Measurements from ENCODE around the gene ATP13A3. TPM values are rescaled to one million over a fixed set of nuclear protein-coding genes. Genes with fewer than 3 reads are reported as not detected.

Gene ATP13A3
- total RNA-seq, 6 donors from 2014 or later = 67.9 to 152 (median 94.6) TPM

- Histone ChIP-seq H3K27me3 (no peaks in the 10 kb centered on the region), H3K4me3 (no peak overlapping the region), H3K4me1 (peaks cover 0 to 5% (median 0%) of the 10 kb centered on the region in 4 donors), H3K27ac (no peak overlapping the region), H3K36me3 (peaks cover under 1 to 33% (median 5%) of the 10 kb centered on the region in 4 donors), H3K9me3 (no peaks in the 10 kb centered on the region)
- TF ChIP-seq, protein P1, sequence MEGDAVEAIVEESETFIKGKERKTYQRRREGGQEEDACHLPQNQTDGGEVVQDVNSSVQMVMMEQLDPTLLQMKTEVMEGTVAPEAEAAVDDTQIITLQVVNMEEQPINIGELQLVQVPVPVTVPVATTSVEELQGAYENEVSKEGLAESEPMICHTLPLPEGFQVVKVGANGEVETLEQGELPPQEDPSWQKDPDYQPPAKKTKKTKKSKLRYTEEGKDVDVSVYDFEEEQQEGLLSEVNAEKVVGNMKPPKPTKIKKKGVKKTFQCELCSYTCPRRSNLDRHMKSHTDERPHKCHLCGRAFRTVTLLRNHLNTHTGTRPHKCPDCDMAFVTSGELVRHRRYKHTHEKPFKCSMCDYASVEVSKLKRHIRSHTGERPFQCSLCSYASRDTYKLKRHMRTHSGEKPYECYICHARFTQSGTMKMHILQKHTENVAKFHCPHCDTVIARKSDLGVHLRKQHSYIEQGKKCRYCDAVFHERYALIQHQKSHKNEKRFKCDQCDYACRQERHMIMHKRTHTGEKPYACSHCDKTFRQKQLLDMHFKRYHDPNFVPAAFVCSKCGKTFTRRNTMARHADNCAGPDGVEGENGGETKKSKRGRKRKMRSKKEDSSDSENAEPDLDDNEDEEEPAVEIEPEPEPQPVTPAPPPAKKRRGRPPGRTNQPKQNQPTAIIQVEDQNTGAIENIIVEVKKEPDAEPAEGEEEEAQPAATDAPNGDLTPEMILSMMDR (IDR thresholded peaks at IDR 0.05) = no peak
- TF ChIP-seq POLR2AphosphoS5 (IDR thresholded peaks at IDR 0.05) (no peak), POLR2A (IDR thresholded peaks at IDR 0.05) (no peak), EP300 (IDR thresholded peaks at IDR 0.05) (no peak)
- 82 to 86% methylated on average over 7 of the region's 7 CpGs for WGBS, 2 donors
- ATAC-seq (ENCODE audit: low FRiP score in 2 of 2) (no peak), DNase-seq (no peak)
Measured at GRCh38 chr3:194407423-194407822, 79.4 kb downstream of the ATP13A3 start.

DNA sequence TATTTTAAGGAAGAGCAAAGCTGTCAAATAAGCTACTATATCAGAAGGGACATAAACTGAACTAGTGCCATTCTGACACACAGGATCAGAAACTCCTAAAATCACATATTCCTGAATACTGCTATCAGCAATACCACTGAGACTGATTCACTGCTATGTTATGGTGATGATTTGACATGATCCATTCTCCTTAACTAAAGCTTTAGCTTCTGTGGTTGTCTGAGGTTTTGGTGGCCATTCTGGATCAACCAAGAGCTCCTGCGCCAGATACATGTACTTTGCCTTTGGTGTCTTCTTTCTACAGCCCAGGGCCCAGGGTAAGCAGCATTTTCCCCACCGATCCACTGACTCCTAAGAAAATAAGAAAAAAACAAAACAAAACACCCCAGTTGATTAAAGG is 81.0 kb downstream of the ATP13A3 start:
- no peak for ATAC-seq (ENCODE audit: low FRiP score in 2 of 2)
- no peak overlapping the region for H3K27ac ChIP-seq
- 98 to 100% methylated on average over 2 of the region's 2 CpGs for WGBS, 2 donors

GRCh38 chr3:194404365-194405140 is 82.2 kb downstream of the ATP13A3 start:
- whole genome bisulfite sequencing, 2 donors = 45 to 48% methylated on average over 10 of the region's 10 CpGs
- no peaks in the 10 kb centered on the region for H3K27me3 ChIP-seq
- ATAC-seq (ENCODE audit: low FRiP score in 2 of 2) = peak in 1 of 2 donors; percentile 58
- peaks cover 0 to 5% (median 0%) of the 10 kb centered on the region in 4 donors for H3K4me1 ChIP-seq
- TF ChIP-seq POLR2AphosphoS5 (IDR thresholded peaks at IDR 0.05) (no peak), EP300 (IDR thresholded peaks at IDR 0.05) (no peak)
- TF ChIP-seq, protein P1 (IDR thresholded peaks at IDR 0.05) = peak; percentile 17 to 59 (median 52)
- H3K27ac ChIP-seq = no peak overlapping the region
- DNase-seq = no peak
- H3K4me3 ChIP-seq = no peak overlapping the region
- H3K9me3 ChIP-seq = no peaks in the 10 kb centered on the region
- peaks cover 0 to 24% (median 3%) of the 10 kb centered on the region in 4 donors for H3K36me3 ChIP-seq

More for the DNA sequence above, 81.0 kb downstream of the ATP13A3 start:
- peaks cover 0 to 24% (median 3%) of the 10 kb centered on the region in 4 donors for H3K36me3 ChIP-seq
- H3K4me1 ChIP-seq = peaks cover 0 to 5% (median 0%) of the 10 kb centered on the region in 4 donors
- DNase-seq = no peak
- no peaks in the 10 kb centered on the region for H3K9me3 ChIP-seq
- H3K27me3 ChIP-seq = no peaks in the 10 kb centered on the region
- TF ChIP-seq EP300 (IDR thresholded peaks at IDR 0.05) (no peak), POLR2A (IDR thresholded peaks at IDR 0.05) (no peak), POLR2AphosphoS5 (IDR thresholded peaks at IDR 0.05) (no peak)
- TF ChIP-seq, protein P1 (IDR thresholded peaks at IDR 0.05) = no peak
- no peak overlapping the region for H3K4me3 ChIP-seq

DNA sequence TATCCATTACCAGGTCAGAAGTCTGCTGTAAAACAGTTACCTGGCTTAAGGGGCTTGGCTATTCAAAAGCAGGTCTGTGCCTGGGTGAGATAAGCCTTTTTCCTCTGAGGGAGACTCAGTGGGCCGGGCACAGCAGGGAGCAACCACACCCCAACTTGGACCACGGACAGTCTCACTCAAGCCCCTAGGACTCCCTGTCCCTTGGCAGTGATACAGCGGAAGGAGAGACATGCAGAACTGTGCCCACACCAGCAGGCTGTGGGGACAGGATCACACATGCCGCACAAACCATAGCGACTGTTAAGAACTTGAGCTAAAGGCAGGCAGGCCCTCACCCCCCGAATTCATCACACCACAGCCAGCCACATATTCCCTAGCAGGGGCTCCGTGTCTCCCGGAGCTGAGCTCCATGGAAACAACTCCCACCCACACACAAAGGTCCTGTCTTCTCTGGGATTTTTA is 84.9 kb downstream of the ATP13A3 start:
- DNase-seq (no peak), ATAC-seq (ENCODE audit: low FRiP score in 2 of 2) (peak in 1 of 2 donors; percentile 31)
- Histone ChIP-seq H3K4me1 (peaks cover 13 to 25% (median 16%) of the 10 kb centered on the region in 4 donors), H3K9me3 (no peaks in the 10 kb centered on the region), H3K36me3 (peaks cover 0 to 9% (median 0%) of the 10 kb centered on the region in 4 donors), H3K27ac (no peak overlapping the region), H3K4me3 (no peak overlapping the region), H3K27me3 (peaks cover 0 to 16% (median 4%) of the 10 kb centered on the region in 4 donors)
- no peak for TF ChIP-seq EP300 (IDR thresholded peaks at IDR 0.05)
- TF ChIP-seq POLR2A (IDR thresholded peaks at IDR 0.05) = no peak
- no peak for TF ChIP-seq POLR2AphosphoS5 (IDR thresholded peaks at IDR 0.05)
- TF ChIP-seq, protein P1 (IDR thresholded peaks at IDR 0.05) = no peak
- WGBS, 2 donors = 88 to 89% methylated on average over 5 to 8 of the region's 8 CpGs

Measured in upper lobe of left lung (tissue), 6 donors.